NB4 (cell line): ENCODE measurements around the gene FLNB.

Source experiments
- CTCF ChIP-seq: IDR thresholded peaks from one replicate; pipeline ENCODE4 v1.5.1; 2012; ENCODE audit warnings: low read depth, low read length
- POLR2A ChIP-seq: IDR thresholded peaks from 2 replicates; pipeline ENCODE4 v1.6.1; 2011; ENCODE audit warnings: mild to moderate bottlenecking; ENCODE audit not compliant: insufficient read length; ENCODE audit errors: extremely low read depth

GRCh38 chr3:58106061-58106460, 97.8 kb downstream of the FLNB start:
- no peak for TF ChIP-seq CTCF
- TF ChIP-seq POLR2A = no peak
